Measurements from ENCODE around the gene DDB1. TPM values are rescaled to one million over a fixed set of nuclear protein-coding genes. Genes with fewer than 3 reads are reported as not detected.

Gene DDB1
- total RNA-seq, 2 donors from 2014 or later, result 122 to 144 TPM

DNA sequence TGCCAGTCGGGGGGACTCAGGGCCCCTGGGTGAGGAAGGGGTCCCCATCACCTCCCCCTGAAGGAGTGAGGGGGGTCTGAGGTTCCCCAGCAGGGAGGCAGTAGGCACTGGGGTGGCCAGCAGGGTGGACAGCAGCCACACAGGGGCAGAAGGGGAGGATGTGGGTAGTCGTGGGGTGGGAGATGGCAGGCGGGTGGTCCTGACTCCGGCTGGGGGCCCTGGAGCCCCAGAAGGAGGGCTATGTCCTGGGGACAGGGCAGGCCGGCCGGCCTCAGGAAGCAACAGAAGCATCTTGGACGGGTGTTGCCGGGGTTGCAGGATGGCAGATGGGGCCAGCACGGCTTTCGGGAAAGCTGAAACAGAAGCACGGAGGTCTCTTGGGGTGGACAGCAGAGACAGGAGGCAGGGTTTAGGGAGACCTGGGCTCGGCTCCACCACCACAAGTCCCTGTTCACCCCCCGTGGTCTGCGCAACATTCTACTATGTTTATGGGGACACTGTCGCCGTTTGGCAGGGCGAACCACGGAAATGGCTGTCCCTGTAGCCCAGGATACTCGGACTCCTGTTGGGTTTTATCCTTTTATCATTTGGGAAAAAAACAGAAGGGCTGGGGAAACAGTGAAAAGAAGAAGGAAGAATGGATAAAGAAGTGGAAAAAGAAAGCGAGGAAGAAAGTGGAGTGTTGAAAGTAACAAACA, 51.9 kb downstream of the DDB1 start:
- Histone ChIP-seq H3K27me3 (replicated peaks; ENCODE audit: insufficient read depth) (no peaks in the 10 kb centered on the region), H3K27ac (no peak overlapping the region), H3K36me3 (no peaks in the 10 kb centered on the region), H3K4me3 (no peak overlapping the region), H3K9me3 (no peaks in the 10 kb centered on the region), H3K4me1 (ENCODE audit: control insufficient read depth in 1 of 2, low read depth in 2 of 2) (no peaks in the 10 kb centered on the region)
- DNase-seq (ENCODE audit: low spot score) (no peak), ATAC-seq (ENCODE audit: insufficient number of reproducible peaks, low FRiP score, low read depth) (no peak)
- no peak for TF ChIP-seq CTCF (IDR thresholded peaks at IDR 0.05)

DNA sequence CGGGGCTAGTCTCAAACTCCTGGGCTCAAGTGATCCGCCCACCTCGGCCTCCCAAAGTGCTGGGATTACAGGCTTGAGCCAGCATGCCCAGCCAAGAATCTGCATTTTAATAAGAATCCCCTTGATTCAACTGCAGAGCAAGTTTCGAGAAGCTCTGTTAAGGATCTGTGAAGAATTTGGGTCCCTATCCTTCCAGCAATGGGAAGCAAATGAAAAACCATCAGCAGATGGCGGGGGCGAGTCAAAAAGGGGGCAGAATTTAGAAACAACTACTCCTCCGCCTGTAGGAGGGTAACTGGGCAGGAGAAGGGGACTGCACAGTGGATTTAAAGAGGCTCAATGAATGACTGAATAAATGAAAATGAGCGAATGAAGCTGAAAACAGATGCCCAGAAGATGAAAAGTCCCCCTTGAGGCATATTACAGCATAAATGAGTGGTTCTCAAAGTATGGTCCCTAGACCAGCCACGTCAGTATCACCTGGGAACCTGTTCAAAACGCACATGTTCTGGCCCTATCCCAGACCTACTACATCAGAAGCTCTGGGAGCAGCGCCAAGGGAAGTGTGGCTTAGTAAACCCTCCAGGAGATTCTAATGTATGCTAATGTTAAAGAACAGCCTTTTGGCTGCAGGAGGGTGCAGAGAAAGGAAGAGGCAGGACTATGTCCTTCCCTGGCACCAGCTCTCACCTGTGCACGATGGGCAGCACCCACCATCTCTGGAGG, 52.8 kb downstream of the DDB1 start:
- TF ChIP-seq CTCF (IDR thresholded peaks at IDR 0.05), result no peak
- ATAC-seq (ENCODE audit: insufficient number of reproducible peaks, low FRiP score, low read depth), result no peak

GRCh38 chr11:61278001-61278470, 54.9 kb downstream of the DDB1 start:
- Histone ChIP-seq H3K36me3 (no peaks in the 10 kb centered on the region), H3K4me1 (ENCODE audit: control insufficient read depth in 1 of 2, low read depth in 2 of 2) (no peaks in the 10 kb centered on the region), H3K9me3 (no peaks in the 10 kb centered on the region), H3K27ac (no peak overlapping the region), H3K4me3 (no peak overlapping the region), H3K27me3 (replicated peaks; ENCODE audit: insufficient read depth) (no peaks in the 10 kb centered on the region)
- ATAC-seq (ENCODE audit: insufficient number of reproducible peaks, low FRiP score, low read depth), result no peak
- DNase-seq (ENCODE audit: low spot score), result no peak
- no peak for TF ChIP-seq CTCF (IDR thresholded peaks at IDR 0.05)

More for the DNA sequence above, 52.8 kb downstream of the DDB1 start:
- Histone ChIP-seq H3K4me3 (no peak overlapping the region), H3K27me3 (replicated peaks; ENCODE audit: insufficient read depth) (no peaks in the 10 kb centered on the region), H3K27ac (no peak overlapping the region), H3K4me1 (ENCODE audit: control insufficient read depth in 1 of 2, low read depth in 2 of 2) (no peaks in the 10 kb centered on the region), H3K9me3 (no peaks in the 10 kb centered on the region), H3K36me3 (no peaks in the 10 kb centered on the region)
- no peak for DNase-seq (ENCODE audit: low spot score)

GRCh38 chr11:61277186-61278000, 55.5 kb downstream of the DDB1 start:
- no peaks in the 10 kb centered on the region for H3K9me3 ChIP-seq
- H3K27ac ChIP-seq, result no peak overlapping the region
- ATAC-seq (ENCODE audit: insufficient number of reproducible peaks, low FRiP score, low read depth) (no peak), DNase-seq (ENCODE audit: low spot score) (no peak)
- H3K4me1 ChIP-seq (ENCODE audit: control insufficient read depth in 1 of 2, low read depth in 2 of 2), result no peaks in the 10 kb centered on the region
- TF ChIP-seq CTCF (IDR thresholded peaks at IDR 0.05), result no peak
- H3K4me3 ChIP-seq, result no peak overlapping the region
- no peaks in the 10 kb centered on the region for H3K36me3 ChIP-seq
- no peaks in the 10 kb centered on the region for H3K27me3 ChIP-seq (replicated peaks; ENCODE audit: insufficient read depth)

DNA sequence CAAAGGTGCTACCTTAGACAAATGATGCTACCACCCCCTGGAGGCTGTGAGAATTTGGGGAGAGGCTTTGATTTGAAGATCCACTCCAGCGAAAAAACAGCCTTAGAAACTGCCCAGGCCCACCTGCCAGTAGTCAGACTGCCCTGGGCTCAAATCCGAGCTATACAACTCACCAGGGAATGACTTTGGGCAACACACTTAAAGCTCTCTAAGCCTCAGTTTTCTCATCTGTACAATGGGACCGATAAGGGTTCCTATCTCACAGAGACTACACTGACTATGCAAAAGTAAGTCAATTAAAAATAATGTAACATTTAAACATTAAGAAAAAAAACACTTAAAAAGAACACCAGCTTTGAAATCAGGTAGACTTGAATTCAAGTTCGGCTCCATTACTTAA, 57.7 kb downstream of the DDB1 start:
- TF ChIP-seq CTCF (IDR thresholded peaks at IDR 0.05), result no peak
- H3K4me1 ChIP-seq (ENCODE audit: control insufficient read depth in 1 of 2, low read depth in 2 of 2), result no peaks in the 10 kb centered on the region
- no peaks in the 10 kb centered on the region for H3K27me3 ChIP-seq (replicated peaks; ENCODE audit: insufficient read depth)
- H3K27ac ChIP-seq, result no peak overlapping the region
- DNase-seq (ENCODE audit: low spot score) (no peak), ATAC-seq (ENCODE audit: insufficient number of reproducible peaks, low FRiP score, low read depth) (no peak)
- H3K36me3 ChIP-seq, result no peaks in the 10 kb centered on the region
- no peaks in the 10 kb centered on the region for H3K9me3 ChIP-seq
- no peak overlapping the region for H3K4me3 ChIP-seq

Data from thoracic aorta (tissue), 2 donors.